ENCODE measurements around the gene EGFR.

EGFR gene

DNA sequence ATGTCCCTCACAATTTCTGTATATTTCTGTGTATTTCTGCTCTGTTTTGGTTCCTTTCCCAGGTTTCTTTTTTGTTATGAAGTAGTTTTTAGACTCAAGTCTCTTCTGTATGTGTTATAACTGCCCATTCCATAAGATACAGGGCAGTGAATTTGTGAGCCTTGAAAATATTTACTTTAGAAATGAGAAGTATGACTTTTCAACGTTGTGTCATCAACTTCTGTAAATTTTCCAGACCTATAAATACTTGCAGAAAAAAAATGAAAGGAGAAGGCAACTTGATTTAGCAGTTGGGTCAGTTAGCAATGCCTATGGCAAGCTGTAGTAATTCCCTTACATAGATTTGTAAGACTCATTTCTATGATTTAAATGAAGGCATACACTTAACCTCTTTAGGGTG lies 11.5 kb downstream of the EGFR start:
- H3K9me3 ChIP-seq (ENCODE audit: insufficient read depth, low read length): no peaks in the 10 kb centered on the region
- H3K9me2 ChIP-seq (replicated peaks; ENCODE audit: insufficient read depth, low read length): no peaks in the 10 kb centered on the region
- no peaks in the 10 kb centered on the region for H3K79me2 ChIP-seq (ENCODE audit: insufficient read depth, low read length)
- no peak overlapping the region for H3K4me2 ChIP-seq (ENCODE audit: low read depth, low read length, poor library complexity, severe bottlenecking)
- no peak overlapping the region for H3K9ac ChIP-seq (ENCODE audit: low read length)
- no peak overlapping the region for H3K27ac ChIP-seq (ENCODE audit: low read depth, low read length)
- no peaks in the 10 kb centered on the region for H3K36me3 ChIP-seq (ENCODE audit: low read length)
- no peaks in the 10 kb centered on the region for H4K20me1 ChIP-seq (ENCODE audit: low read depth, low read length)
- H3F3A ChIP-seq (ENCODE audit: insufficient read depth): no peaks in the 10 kb centered on the region
- H3K27me3 ChIP-seq (ENCODE audit: low read length): no peaks in the 10 kb centered on the region
- TF ChIP-seq, protein P1, sequence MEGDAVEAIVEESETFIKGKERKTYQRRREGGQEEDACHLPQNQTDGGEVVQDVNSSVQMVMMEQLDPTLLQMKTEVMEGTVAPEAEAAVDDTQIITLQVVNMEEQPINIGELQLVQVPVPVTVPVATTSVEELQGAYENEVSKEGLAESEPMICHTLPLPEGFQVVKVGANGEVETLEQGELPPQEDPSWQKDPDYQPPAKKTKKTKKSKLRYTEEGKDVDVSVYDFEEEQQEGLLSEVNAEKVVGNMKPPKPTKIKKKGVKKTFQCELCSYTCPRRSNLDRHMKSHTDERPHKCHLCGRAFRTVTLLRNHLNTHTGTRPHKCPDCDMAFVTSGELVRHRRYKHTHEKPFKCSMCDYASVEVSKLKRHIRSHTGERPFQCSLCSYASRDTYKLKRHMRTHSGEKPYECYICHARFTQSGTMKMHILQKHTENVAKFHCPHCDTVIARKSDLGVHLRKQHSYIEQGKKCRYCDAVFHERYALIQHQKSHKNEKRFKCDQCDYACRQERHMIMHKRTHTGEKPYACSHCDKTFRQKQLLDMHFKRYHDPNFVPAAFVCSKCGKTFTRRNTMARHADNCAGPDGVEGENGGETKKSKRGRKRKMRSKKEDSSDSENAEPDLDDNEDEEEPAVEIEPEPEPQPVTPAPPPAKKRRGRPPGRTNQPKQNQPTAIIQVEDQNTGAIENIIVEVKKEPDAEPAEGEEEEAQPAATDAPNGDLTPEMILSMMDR (IDR thresholded peaks at IDR 0.05; ENCODE audit: insufficient read depth, low read length, poor library complexity, severe bottlenecking): no peak
- TF ChIP-seq EZH2phosphoT487 (conservative IDR thresholded peaks at IDR 0.05; ENCODE audit: low read length): no peak
- no peak overlapping the region for H2AFZ ChIP-seq (ENCODE audit: low read depth, low read length, severe bottlenecking)
- H3K4me3 ChIP-seq (ENCODE audit: insufficient read depth, low read length, poor library complexity, severe bottlenecking): no peak overlapping the region

DNA sequence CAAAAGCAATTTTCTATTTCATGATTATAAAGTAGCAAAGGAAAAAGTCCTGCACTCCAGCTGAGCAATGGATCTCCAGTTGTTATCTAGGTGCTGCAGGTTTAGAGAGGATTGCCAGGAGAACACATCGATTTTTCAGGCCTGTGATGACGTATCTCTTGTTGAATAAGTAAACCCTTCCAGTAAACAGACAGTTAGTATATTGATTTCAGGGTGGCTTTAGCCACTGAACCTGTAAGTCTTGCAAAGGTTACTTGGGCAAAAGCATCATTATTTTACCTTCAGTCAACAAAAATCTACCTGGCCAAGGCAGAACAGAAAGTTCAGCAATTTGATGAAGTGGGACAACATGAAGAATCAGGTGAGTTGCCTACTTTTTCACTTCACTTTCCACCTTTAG lies 12.3 kb downstream of the EGFR start:
- Histone ChIP-seq H3K4me2 (ENCODE audit: low read depth, low read length, poor library complexity, severe bottlenecking) (no peak overlapping the region), H3K9me2 (replicated peaks; ENCODE audit: insufficient read depth, low read length) (no peaks in the 10 kb centered on the region), H3K27me3 (ENCODE audit: low read length) (no peaks in the 10 kb centered on the region), H3F3A (ENCODE audit: insufficient read depth) (no peaks in the 10 kb centered on the region), H4K20me1 (ENCODE audit: low read depth, low read length) (no peaks in the 10 kb centered on the region), H3K4me3 (ENCODE audit: insufficient read depth, low read length, poor library complexity, severe bottlenecking) (no peak overlapping the region), H2AFZ (ENCODE audit: low read depth, low read length, severe bottlenecking) (no peak overlapping the region), H3K79me2 (ENCODE audit: insufficient read depth, low read length) (no peaks in the 10 kb centered on the region), H3K36me3 (ENCODE audit: low read length) (no peaks in the 10 kb centered on the region), H3K9me3 (ENCODE audit: insufficient read depth, low read length) (no peaks in the 10 kb centered on the region), H3K9ac (ENCODE audit: low read length) (no peak overlapping the region), H3K27ac (ENCODE audit: low read depth, low read length) (no peak overlapping the region)
- TF ChIP-seq, protein P1 (IDR thresholded peaks at IDR 0.05; ENCODE audit: insufficient read depth, low read length, poor library complexity, severe bottlenecking): no peak
- no peak for TF ChIP-seq EZH2phosphoT487 (conservative IDR thresholded peaks at IDR 0.05; ENCODE audit: low read length)

DNA sequence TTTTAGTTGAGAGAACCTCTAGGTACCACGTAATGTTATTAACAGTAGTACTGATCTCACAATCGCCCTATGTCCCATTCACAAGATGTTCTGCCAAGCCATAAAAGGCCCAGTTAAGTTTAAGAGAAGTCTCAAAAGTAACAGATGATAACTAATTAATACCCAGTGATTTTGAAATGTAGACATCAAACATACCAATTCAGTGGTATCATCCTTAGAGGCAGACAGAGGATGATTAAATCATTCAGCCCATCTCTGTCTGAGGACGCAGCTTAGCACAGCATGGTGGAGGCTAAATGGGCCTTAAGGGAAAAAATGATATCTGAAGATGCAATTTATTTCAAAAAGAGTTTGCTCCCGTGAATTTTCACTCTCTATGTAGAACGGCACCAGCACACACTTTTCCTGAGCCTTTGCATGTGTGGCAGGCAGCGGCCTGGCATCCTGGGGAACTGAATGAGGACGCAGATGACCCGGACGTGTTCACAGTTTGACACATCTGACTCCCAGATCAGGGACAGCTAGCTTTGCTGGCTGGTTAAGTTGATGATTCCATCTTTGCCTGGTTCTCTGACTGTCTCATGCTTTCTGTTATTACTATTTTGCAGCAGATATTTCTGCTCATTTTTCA lies 13.4 kb downstream of the EGFR start:
- Histone ChIP-seq H3K27ac (ENCODE audit: low read depth, low read length) (no peak overlapping the region), H3K4me2 (ENCODE audit: low read depth, low read length, poor library complexity, severe bottlenecking) (no peak overlapping the region), H3K9me3 (ENCODE audit: insufficient read depth, low read length) (no peaks in the 10 kb centered on the region), H3K9ac (ENCODE audit: low read length) (no peak overlapping the region), H3F3A (ENCODE audit: insufficient read depth) (no peaks in the 10 kb centered on the region), H3K27me3 (ENCODE audit: low read length) (no peaks in the 10 kb centered on the region), H3K79me2 (ENCODE audit: insufficient read depth, low read length) (no peaks in the 10 kb centered on the region), H4K20me1 (ENCODE audit: low read depth, low read length) (no peaks in the 10 kb centered on the region), H3K4me3 (ENCODE audit: insufficient read depth, low read length, poor library complexity, severe bottlenecking) (no peak overlapping the region), H3K9me2 (replicated peaks; ENCODE audit: insufficient read depth, low read length) (no peaks in the 10 kb centered on the region), H2AFZ (ENCODE audit: low read depth, low read length, severe bottlenecking) (no peak overlapping the region), H3K36me3 (ENCODE audit: low read length) (no peaks in the 10 kb centered on the region)
- TF ChIP-seq, protein P1 (IDR thresholded peaks at IDR 0.05; ENCODE audit: insufficient read depth, low read length, poor library complexity, severe bottlenecking): no peak
- TF ChIP-seq EZH2phosphoT487 (conservative IDR thresholded peaks at IDR 0.05; ENCODE audit: low read length): no peak
